GM12878 (cell line): ENCODE measurements around the gene MGMT. TPM values are rescaled to one million over a fixed set of nuclear protein-coding genes. Genes with fewer than 3 reads are reported as not detected.
A peak's percentile ranks its signal among the peaks of the same experiment; 100 is the strongest.

Source experiments
- ATAC-seq: fragments of 200-7000 bp; cut with Tn5 transposase; 3 replicates; pipeline ENCODE4 v1.9.1; 2020; ENCODE audit warnings: mild to moderate bottlenecking, moderate library complexity
- BruUV-seq: library from RNA; stranded (reverse); fragments of 400-500 nt; replicated peaks from 2 replicates; lab custom pipeline; 2021; lab: Mats Ljungman, UMichigan
- CTCF ChIA-PET: fragments of 300-600 bp; sonication (Branson Sonifier 250); formaldehyde crosslinking; extraction: SDS; loops from one replicate; lab custom pipeline; 2021; ENCODE audit warnings: inconsistent platforms; lab: Yijun Ruan, JAX
- POLR2A ChIA-PET: fragments of 350-600 bp; formaldehyde crosslinking; extraction: SDS; loops from one replicate; lab custom pipeline; 2021; ENCODE audit warnings: inconsistent platforms; lab: Charles Lee
- RAD21 ChIA-PET: fragments of 300-600 bp; sonication (Branson Sonifier 250); formaldehyde crosslinking; loops from one replicate; lab custom pipeline; 2023; ENCODE audit warnings: antibody characterized with exemption; ENCODE audit not compliant: unreplicated experiment; lab: Charles Lee
- SMC1A ChIA-PET: fragments of 300-600 bp; sonication (Branson Sonifier 250); formaldehyde crosslinking; loops from one replicate; lab custom pipeline; 2023; ENCODE audit not compliant: unreplicated experiment, uncharacterized antibody; lab: Charles Lee
- DNase-seq: peaks from one replicate; pipeline ENCODE4 v3.0.0-alpha.2; 2011; ENCODE audit warnings: low read depth, low spot score
- FAIRE-seq: peaks from 3 replicates; lab custom pipeline; 2011; peaks lifted over from hg19 to GRCh38; lab: Jason Lieb, UNC
- H2AFZ ChIP-seq: 2 replicates; pipeline ENCODE4 v1.6.0; 2011; ENCODE audit warnings: low read depth, low read length, control low read depth; ENCODE audit not compliant: control insufficient read depth
- H3K27ac ChIP-seq: 2 replicates; pipeline ENCODE4 v1.5.1; 2011; ENCODE audit warnings: control low read depth; ENCODE audit not compliant: control insufficient read depth, insufficient read depth
- H3K27me3 ChIP-seq, 2 experiments: replicated peaks in 1 of 2; 2 replicates each; pipeline versions ENCODE4 v1.6.0 to v1.6.1; 2011; ENCODE audit warnings: low read length in 1 of 2; ENCODE audit not compliant: control insufficient read depth in 2 of 2, insufficient read depth in 2 of 2
- H3K36me3 ChIP-seq, 2 experiments: 2 replicates each; pipeline ENCODE4 v1.5.1; 2011; ENCODE audit warnings: low read length in 1 of 2; ENCODE audit not compliant: control insufficient read depth in 2 of 2, insufficient read depth in 2 of 2
- H3K4me1 ChIP-seq: 2 replicates; pipeline ENCODE4 v1.6.1; 2011; ENCODE audit warnings: mild to moderate bottlenecking, low read length, moderate library complexity, mixed read lengths; ENCODE audit not compliant: control insufficient read depth, insufficient read depth
- H3K4me2 ChIP-seq: 2 replicates; pipeline ENCODE4 v1.6.0; 2011; ENCODE audit warnings: control low read depth; ENCODE audit not compliant: control insufficient read depth, insufficient read depth
- H3K4me3 ChIP-seq: fragments of 200-600 bp; sonication (generic); 2 replicates; pipeline ENCODE4 v1.5.1; 2016
- H3K79me2 ChIP-seq: 2 replicates; pipeline ENCODE4 v1.6.0; 2011; ENCODE audit warnings: low read length; ENCODE audit not compliant: control insufficient read depth, insufficient read depth
- H3K9ac ChIP-seq: 2 replicates; pipeline ENCODE4 v1.8.0; 2011; ENCODE audit warnings: low read length, control low read depth, mixed read lengths; ENCODE audit not compliant: control insufficient read depth, insufficient read depth
- H3K9me3 ChIP-seq: replicated peaks from 3 replicates; pipeline ENCODE4 v1.5.1; 2011; ENCODE audit warnings: mild to moderate bottlenecking, low read length; ENCODE audit not compliant: control insufficient read depth, insufficient read depth
- H4K20me1 ChIP-seq: 2 replicates; pipeline ENCODE4 v1.6.0; 2011; ENCODE audit not compliant: control insufficient read depth, insufficient read depth
- HCFC1 ChIP-seq: fragments of 150-350 bp; IDR thresholded peaks from 2 replicates; pipeline ENCODE4 v1.6.1; 2014; ENCODE audit warnings: low read length
- RBBP5 ChIP-seq: fragments of 200-600 bp; sonication (generic); conservative IDR thresholded peaks from 2 replicates; pipeline ENCODE4 v1.6.1; 2016
- SMARCA5 ChIP-seq: fragments of 450-650 bp; IDR thresholded peaks from 2 replicates; pipeline ENCODE4 v1.6.1; 2017; ENCODE audit warnings: mild to moderate bottlenecking
- TCF12 ChIP-seq: IDR thresholded peaks from 2 replicates; pipeline ENCODE4 v1.6.1; 2011; ENCODE audit warnings: low read depth, mild to moderate bottlenecking, low read length
- TCF3 ChIP-seq: IDR thresholded peaks from 2 replicates; pipeline ENCODE4 v1.6.1; 2012; ENCODE audit warnings: low read depth, mild to moderate bottlenecking, low read length, borderline replicate concordance; ENCODE audit not compliant: insufficient read depth
- ZNF217 ChIP-seq: fragments of 450-650 bp; IDR thresholded peaks from 2 replicates; pipeline ENCODE4 v1.6.1; 2017; ENCODE audit warnings: antibody characterized with exemption, mild to moderate bottlenecking
- ZNF622 ChIP-seq: fragments of 450-650 bp; IDR thresholded peaks from 2 replicates; pipeline ENCODE4 v1.6.1; 2017; ENCODE audit warnings: mild to moderate bottlenecking, inconsistent platforms
- WGBS: methylation state at CpG from one replicate; pipeline ENCODE4 v1.1.6; 2016; ENCODE audit warnings: low lambda C conversion rate; ENCODE audit not compliant: insufficient replicate concordance, insufficient coverage; ENCODE audit errors: missing lambda C conversion rate; 5-methylcytosine and 5-hydroxymethylcytosine counted together
- in situ Hi-C: fragments of 300-500 bp; cut with MboI; formaldehyde crosslinking; loops from 9 replicates; pipeline ENCODE4 v1.14.3; 2018; ENCODE audit warnings: mixed read lengths
- intact Hi-C: fragments of 100-400 bp; cut with micrococcal nuclease; formaldehyde crosslinking; loops from one replicate; pipeline ENCODE4 v1.14.2; 2022; ENCODE audit not compliant: unreplicated experiment
- polyA plus RNA-seq, 11 experiments: library from polyadenylated mRNA; depleted of rRNA in 4 of 11; unstranded in 6 of 11; stranded (reverse) in 5 of 11; fragments of >200 nt; fragmentation: Nextera tagmentation in 4 of 11; fragmentation: Illumina TruSeq in 1 of 11; extraction: Ambion mirVana in 4 of 11; extraction: Trizol in 1 of 11; gene quantifications; 1 replicate in 1 of 11; 2 replicates in 10 of 11; pipeline versions ENCODE4 v1.2.1 to v1.2.3, GENCODE V29; 2011 to 2016; ENCODE audit warnings: inconsistent platforms in 2 of 11, missing spikeins in 2 of 11, low read depth in 1 of 11
- total RNA-seq, 4 experiments: library from RNA; depleted of rRNA in 3 of 4; stranded (reverse); fragments of >200 nt in 3 of 4; fragmentation: Illumina TruSeq in 1 of 4; extraction: Trizol in 1 of 4; gene quantifications; 2 replicates each; pipeline versions ENCODE4 v1.2.1 to v1.2.3, GENCODE V29; 2013 to 2021
- TF ChIP-seq, protein P1 (sequence below): fragments of 450-650 bp; IDR thresholded peaks from 2 replicates; pipeline ENCODE4 v1.6.1; 2016; ENCODE audit warnings: mild to moderate bottlenecking
- TF ChIP-seq, protein P2 (sequence below): IDR thresholded peaks from 2 replicates; pipeline ENCODE4 v1.6.1; 2012; ENCODE audit warnings: mild to moderate bottlenecking, low read depth, low read length
- TF ChIP-seq, protein P3 (sequence below): IDR thresholded peaks from 2 replicates; pipeline ENCODE4 v1.6.1; 2011; ENCODE audit warnings: mild to moderate bottlenecking, low read depth, low read length, moderate library complexity; ENCODE audit not compliant: insufficient replicate concordance

Gene MGMT
- total and polyA plus RNA-seq, 10 of the 15 experiments (the other 5 are each of a cell fraction or from before 2014, with no cell fraction given), result 0.16 to 24.2 (median 13.3) TPM

DNA sequence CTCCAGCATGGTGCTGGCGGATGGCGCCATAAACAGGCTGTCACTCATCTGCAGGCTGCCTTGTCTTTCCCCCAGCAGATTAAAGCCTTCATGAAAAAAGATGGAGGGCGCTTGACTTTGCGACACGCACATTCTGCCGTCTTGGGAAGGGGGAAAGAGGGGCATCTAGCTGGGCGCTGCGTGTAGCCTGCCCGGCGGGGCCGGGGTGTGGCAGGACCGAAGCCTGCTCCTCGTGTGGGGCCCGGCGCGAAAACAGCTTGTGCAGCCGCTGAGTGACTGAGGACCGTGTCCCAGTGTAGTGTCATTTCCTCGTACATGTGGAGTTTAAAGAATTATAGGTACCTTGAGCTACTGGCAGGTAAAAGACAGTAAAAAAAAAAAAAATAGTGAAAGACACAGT lies 97.9 kb downstream of the MGMT start:
- Histone ChIP-seq H3K4me2 (no peak overlapping the region), H3K27me3 (no peaks in the 10 kb centered on the region), H3K79me2 (no peaks in the 10 kb centered on the region), H3K9me3 (no peaks in the 10 kb centered on the region), H4K20me1 (no peaks in the 10 kb centered on the region), H3K4me1 (no peaks in the 10 kb centered on the region), H2AFZ (no peak overlapping the region), H3K27ac (no peak overlapping the region), H3K9ac (no peak overlapping the region), H3K36me3 (no peaks in the 10 kb centered on the region; a peak in 1 of 4 replicates), H3K4me3 (no peak overlapping the region)
- in situ Hi-C loops, result no loop called here
- ChIA-PET POLR2A (no interaction called here), RAD21 (no interaction called here), CTCF (no interaction called here), SMC1A (no interaction called here)
- 93% methylated on average over 18 of the region's 19 CpGs for WGBS
- FAIRE-seq (no peak), DNase-seq (no peak), ATAC-seq (no peak)
- TF ChIP-seq HCFC1 (no peak), SMARCA5 (no peak), ZNF622 (no peak)
- intact Hi-C loops, result no loop called here
- no TSS peak for BruUV-seq

DNA sequence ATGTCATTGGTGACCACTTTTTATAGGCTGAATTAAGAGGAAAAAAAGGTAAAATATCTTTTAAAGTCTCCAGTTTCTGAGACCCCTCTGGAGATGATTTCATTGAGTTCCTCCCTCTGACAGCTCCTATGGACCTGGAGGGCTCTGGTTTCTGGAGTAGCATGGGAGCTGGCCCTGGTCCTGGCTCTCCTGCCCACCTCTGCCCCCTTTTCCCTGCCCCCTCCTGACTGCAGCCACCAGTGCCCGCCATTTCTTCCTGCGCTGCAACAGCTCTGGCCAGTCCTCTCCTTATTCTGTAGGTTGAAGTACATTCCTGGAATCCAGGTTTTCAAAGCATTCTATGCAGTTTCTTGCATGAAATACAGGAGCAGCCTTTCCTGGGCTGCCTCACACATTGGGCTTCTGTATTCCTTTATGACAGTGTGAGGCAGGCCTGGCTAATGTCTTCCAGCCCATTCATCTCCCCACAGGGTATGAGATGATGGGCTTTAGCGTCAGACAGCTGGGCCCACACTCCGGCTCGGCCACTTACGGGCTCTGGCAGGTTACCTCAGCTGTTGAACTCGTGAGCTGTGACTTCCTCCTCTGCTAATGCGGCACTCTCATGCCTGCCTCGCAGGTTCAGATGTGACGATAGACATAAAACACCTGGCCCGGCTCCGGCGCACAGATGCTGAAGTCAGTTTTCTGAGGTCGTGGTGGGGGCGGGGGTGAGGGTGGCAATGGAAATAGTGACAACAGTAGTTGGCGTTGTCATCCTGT lies 101.7 kb downstream of the MGMT start:
- no peak overlapping the region for H3K27ac ChIP-seq
- WGBS, result 87% methylated on average over 16 of the region's 16 CpGs
- no peaks in the 10 kb centered on the region for H3K9me3 ChIP-seq
- no peak overlapping the region for H2AFZ ChIP-seq
- BruUV-seq, result no TSS peak
- SMC1A ChIA-PET, result no interaction called here
- RAD21 ChIA-PET, result no interaction called here
- no peaks in the 10 kb centered on the region for H3K27me3 ChIP-seq
- no peak overlapping the region for H3K9ac ChIP-seq
- H3K79me2 ChIP-seq, result no peaks in the 10 kb centered on the region
- H3K36me3 ChIP-seq, result no peaks in the 10 kb centered on the region; a peak in 1 of 4 replicates
- DNase-seq, result no peak
- in situ Hi-C loops, result no loop called here
- intact Hi-C loops, result no loop called here
- ATAC-seq, result no peak
- FAIRE-seq, result no peak
- POLR2A ChIA-PET, result no interaction called here
- H3K4me2 ChIP-seq, result no peak overlapping the region
- no peaks in the 10 kb centered on the region for H3K4me1 ChIP-seq
- H3K4me3 ChIP-seq, result no peak overlapping the region
- CTCF ChIA-PET, result no interaction called here
- no peaks in the 10 kb centered on the region for H4K20me1 ChIP-seq
- TF ChIP-seq TCF12 (peak; percentile 41; the same call in 1 of the 2 replicates), RBBP5 (no peak), ZNF217 (no peak), TCF3 (no peak)
- TF ChIP-seq, protein P1, sequence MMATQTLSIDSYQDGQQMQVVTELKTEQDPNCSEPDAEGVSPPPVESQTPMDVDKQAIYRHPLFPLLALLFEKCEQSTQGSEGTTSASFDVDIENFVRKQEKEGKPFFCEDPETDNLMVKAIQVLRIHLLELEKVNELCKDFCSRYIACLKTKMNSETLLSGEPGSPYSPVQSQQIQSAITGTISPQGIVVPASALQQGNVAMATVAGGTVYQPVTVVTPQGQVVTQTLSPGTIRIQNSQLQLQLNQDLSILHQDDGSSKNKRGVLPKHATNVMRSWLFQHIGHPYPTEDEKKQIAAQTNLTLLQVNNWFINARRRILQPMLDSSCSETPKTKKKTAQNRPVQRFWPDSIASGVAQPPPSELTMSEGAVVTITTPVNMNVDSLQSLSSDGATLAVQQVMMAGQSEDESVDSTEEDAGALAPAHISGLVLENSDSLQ, result no peak
- TF ChIP-seq, protein P2, sequence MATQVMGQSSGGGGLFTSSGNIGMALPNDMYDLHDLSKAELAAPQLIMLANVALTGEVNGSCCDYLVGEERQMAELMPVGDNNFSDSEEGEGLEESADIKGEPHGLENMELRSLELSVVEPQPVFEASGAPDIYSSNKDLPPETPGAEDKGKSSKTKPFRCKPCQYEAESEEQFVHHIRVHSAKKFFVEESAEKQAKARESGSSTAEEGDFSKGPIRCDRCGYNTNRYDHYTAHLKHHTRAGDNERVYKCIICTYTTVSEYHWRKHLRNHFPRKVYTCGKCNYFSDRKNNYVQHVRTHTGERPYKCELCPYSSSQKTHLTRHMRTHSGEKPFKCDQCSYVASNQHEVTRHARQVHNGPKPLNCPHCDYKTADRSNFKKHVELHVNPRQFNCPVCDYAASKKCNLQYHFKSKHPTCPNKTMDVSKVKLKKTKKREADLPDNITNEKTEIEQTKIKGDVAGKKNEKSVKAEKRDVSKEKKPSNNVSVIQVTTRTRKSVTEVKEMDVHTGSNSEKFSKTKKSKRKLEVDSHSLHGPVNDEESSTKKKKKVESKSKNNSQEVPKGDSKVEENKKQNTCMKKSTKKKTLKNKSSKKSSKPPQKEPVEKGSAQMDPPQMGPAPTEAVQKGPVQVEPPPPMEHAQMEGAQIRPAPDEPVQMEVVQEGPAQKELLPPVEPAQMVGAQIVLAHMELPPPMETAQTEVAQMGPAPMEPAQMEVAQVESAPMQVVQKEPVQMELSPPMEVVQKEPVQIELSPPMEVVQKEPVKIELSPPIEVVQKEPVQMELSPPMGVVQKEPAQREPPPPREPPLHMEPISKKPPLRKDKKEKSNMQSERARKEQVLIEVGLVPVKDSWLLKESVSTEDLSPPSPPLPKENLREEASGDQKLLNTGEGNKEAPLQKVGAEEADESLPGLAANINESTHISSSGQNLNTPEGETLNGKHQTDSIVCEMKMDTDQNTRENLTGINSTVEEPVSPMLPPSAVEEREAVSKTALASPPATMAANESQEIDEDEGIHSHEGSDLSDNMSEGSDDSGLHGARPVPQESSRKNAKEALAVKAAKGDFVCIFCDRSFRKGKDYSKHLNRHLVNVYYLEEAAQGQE, result peak; percentile 11; the same call in 1 of the 2 replicates
- TF ChIP-seq, protein P3, sequence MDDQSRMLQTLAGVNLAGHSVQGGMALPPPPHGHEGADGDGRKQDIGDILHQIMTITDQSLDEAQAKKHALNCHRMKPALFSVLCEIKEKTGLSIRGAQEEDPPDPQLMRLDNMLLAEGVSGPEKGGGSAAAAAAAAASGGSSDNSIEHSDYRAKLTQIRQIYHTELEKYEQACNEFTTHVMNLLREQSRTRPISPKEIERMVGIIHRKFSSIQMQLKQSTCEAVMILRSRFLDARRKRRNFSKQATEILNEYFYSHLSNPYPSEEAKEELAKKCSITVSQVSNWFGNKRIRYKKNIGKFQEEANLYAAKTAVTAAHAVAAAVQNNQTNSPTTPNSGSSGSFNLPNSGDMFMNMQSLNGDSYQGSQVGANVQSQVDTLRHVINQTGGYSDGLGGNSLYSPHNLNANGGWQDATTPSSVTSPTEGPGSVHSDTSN, result no peak
